ENCODE results near the gene LCAT.
"Not testable (repeated sequence)": the region's sequence is repeated elsewhere in the genome, so short reads cannot be mapped to it uniquely, and the experiment has no call there.

LCAT gene

DNA sequence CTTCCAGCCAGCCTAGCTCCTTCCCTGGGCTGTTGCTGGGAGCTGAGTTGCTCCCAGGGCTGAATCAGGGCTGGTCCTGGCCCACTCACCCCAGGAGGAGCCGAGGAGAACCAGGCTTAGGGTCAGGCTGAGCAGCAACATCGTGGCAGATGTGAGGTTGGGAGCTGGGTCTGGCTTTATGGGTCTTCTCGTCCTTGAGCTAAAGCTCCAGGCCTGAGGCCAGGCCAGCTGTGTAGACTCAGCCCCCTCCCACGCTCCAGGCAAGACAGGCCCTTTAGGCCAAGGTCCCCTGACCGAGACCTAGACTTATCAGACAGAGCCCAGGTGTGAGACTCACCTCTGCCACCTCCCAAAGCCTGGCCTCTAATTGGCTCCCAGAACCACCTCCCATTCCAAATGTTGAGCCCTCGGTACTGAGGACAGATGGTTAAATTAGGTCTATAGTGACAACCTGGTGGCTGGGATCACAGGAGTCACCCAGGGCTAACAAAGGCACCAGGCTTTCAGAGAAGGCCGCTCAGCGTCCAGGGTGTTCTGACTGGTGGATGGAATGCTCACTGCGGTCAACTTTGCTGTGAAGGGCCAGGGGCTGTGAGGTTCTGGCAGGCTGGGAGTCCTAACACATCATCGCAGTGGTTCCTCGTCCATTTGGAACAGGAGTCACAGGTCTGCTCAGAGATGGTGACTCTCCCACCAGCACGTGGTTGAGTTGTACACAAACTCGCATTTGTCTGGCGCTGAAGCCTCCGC lies 12.0 kb downstream of the LCAT start, which contains the start of gene CTRL:
Gene CTRL, minus strand, starts transcription at position 151 of the 750 bp plus-strand sequence. Its CDS starts 10 bp downstream, at position 141.
- no peak for DNase-seq

- DNase-seq: no peak
Observed at GRCh38 chr16:67930678-67931211, 13.2 kb downstream of the LCAT start.

- no peak for DNase-seq
Observed at GRCh38 chr16:67930191-67930590, 13.7 kb downstream of the LCAT start.

- peak; percentile 71 to 72 for DNase-seq
Observed at GRCh38 chr16:67928561-67929364, 15.2 kb downstream of the LCAT start.

GRCh38 chr16:67928147-67928546 lies 15.8 kb downstream of the LCAT start:
- DNase-seq: no peak

DNA sequence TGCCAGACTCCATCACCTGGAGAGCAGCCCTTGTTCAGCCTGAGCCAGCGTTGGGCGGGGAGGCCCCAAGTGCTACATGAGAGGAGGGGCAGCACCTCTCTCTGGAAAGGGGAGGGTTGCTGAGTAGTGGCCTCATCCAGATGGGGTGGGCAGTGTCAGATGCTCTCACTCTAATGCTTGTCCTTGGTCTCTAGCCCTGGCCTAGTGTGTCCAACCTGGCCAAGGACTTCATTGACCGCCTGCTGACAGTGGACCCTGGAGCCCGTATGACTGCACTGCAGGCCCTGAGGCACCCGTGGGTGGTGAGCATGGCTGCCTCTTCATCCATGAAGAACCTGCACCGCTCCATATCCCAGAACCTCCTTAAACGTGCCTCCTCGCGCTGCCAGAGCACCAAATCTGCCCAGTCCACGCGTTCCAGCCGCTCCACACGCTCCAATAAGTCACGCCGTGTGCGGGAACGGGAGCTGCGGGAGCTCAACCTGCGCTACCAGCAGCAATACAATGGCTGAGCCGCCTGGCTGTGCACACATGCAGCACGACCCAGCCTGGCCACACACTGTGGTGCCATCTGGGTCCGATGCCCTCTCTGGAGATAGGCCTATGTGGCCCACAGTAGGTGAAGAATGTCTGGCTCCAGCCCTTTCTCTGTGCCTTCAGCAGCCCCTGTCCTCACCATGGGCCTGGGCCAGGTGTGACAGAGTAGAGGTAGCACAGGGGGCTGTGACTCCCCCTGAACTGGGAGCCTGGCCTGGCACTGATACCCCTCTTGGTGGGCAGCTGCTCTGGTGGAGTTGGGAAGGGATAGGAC lies 16.6 kb downstream of the LCAT start:
- DNase-seq: no peak

DNA sequence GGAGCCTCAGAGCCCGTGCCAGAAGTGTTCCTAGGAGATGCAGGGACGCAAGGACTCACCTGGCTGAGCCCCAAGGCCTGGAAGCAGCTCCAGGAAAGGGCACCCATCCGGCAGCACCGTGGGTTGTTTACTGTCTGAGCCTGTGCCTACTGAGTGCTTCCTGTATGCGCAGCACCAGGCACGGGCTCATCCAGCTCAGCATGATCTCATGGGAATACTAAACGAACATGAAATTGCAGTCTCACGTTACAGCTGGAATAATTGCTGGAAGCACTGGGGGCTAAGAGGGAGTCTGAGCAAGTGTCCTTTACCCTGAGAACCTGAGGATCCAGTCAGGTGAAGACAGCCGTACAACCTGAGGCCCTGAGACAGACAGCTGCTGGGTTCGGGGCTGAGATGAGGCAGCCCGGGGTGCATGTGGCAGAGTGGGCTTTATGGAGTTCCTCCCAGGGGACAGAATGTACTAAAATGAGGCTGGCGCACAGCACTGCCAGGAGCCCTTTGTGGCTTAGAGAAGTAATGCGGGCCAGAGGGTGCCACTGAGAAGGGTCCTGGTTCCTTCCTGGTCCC lies 17.7 kb downstream of the LCAT start:
- no peak for DNase-seq

GRCh38 chr16:67924140-67924906 lies 19.6 kb downstream of the LCAT start:
- no peak for DNase-seq

DNA sequence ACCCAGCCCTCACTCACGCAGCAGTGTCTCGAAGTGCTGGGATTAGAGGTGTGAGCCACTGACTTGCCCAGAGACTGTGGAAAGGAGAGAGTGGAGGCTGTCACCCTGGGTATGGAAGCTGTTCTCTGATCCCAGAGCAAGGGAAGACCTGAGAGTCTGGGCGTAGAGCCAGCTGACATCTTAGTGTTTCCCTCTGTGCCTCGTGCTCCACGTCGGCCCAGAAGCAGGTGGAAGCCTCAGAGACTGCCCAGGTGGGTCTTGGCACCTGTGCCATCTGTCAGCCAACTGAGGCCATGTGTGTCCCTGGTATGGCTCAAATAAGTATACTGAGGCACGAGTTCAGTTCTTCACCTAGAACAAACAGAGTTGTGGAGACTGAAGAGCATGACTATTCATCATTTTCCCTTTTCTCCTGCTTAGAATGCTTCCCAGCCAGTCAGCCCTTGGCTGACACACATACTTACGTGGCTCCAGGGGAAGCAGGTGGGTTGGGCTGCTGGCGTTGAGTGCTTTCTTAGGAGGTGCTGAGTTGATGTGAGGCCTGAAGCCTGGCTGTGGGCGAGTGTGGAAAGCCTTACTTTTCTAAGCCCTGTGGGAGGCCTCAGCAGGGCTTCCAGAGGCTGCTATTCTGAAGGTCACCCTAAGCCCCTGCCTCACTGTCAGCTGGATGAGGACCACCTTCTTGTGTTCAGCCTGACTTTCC lies 20.4 kb downstream of the LCAT start:
- no peak for DNase-seq

DNA sequence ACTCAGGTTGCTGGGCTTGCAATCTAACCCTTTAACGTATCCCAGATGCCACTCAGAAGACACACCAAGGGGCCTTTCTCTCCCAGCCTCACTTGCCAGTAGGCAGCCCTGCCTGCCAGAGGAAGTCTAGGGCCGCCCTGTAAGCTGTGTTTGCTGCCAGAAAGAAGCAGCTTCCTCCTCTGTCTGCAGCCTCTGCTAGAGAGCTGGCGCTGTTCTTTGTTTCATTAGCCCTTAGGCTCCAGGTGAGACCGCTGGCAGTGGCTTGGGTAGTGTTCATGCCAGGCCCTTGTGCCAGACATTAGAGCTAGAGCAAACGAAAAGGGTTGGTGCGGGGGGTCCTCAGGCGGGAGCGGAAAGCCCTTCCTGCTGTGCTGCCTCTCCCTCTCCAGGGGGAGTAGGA lies 21.2 kb downstream of the LCAT start:
- no peak for DNase-seq

DNA sequence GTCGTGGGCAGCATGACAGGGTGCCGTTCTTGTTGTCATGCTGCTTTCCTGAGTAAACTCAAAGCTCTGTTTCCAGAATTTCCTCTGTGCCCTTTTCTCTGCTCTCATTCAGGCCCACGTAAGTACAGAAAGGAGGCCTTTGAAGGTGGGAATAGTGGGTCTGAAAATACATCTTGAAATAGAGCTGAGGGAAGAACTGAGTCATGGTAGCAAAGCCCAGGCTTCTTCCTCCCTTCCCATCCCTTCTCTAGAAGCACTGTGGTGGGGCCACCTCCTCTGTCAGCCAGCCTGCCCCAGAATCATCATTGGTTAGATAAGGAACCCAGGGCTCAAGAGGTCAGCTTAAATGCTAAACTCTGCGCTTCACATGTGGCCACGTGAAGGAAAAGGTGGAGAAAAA lies 21.7 kb downstream of the LCAT start:
- DNase-seq: no peak

DNA sequence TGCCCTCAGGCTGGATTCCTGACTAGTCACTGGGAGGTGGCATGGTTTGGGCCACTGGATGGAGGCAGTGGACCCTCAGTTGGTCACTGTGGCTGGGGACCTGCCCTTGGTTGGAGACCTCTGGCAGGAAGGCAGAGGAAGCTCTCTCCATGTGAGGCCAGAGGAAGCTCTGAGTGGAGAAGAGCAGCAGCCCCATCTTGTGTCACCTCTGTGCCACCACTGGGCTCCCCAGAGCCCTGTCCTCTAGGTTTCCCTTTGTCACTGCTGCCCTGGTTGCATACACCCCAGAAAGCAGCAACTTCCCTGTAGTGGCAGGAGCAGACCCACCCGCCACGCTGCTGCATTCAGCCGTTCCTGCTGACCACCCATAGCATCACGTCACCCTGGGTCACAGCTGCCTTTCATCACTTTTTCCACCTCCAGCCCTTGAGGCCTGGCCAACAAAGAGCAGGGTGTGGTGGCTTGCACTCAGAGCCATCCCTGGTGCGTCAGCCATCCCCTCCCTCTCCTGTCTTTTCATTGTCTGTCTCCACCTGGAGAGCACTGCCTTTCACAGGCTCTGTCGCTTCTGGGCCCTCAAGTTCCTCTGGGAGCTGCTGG lies 24.2 kb downstream of the LCAT start:
- no peak for DNase-seq

DNA sequence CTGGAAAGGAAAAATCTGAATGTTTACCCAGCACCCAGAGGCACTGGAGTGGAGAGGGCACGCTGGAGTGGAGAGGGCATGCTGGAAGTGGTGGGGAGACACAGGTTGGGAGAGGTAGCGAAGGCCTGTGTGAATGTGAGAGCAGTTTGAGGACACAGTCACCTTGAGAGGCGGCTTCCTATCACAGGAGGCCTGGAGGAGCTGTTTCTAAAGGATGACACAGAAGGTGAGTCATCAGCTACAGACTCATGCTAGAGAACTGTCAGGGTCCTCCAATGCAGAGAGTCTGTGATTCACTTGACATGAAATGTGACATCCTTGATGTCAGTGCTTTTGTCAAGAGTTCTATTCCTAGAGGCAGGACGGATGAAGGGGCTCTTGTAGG lies 26.1 kb downstream of the LCAT start:
- DNase-seq: peak in 1 of 2 experiments; percentile 61

- DNase-seq: no peak
Observed at GRCh38 chr16:67917140-67917851, 26.6 kb downstream of the LCAT start.

- DNase-seq: no peak
Observed at GRCh38 chr16:67915831-67916723, 27.8 kb downstream of the LCAT start.

DNA sequence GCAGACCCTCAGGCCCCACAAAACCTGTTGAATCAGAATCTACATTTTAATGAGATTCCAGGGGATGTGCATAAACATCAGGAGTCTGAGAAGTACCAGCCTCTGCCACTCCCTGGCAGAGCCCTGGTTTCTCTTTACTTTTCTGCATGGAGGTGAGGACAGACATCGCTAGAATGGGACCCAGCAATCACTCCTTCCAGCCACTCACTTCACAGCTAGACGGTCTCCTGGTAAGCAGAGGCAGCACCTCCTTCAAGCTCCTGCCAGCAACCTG lies 28.5 kb downstream of the LCAT start:
- not testable (repeated sequence) for DNase-seq

- DNase-seq: no peak
Observed at GRCh38 chr16:67914758-67915495, 29.0 kb downstream of the LCAT start.

DNA sequence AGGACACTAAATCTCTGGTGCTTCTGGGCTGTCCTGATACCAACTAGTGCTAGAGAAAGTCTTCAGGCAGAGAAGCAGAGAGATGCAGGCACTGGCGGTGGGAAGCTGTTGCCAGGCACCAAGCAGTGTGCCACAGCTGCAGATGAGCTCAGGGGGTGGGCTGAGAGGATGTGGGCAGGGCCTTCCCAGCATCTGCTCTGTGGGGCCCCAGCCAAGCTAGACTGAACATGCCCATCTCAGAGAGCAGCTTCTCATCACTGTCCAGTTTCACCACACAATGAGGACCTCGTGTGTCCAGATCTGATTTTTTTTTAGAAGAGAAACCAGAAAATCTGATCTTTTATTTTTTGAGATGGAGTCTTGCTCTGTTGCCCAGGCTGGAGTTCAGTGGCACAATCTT lies 33.8 kb downstream of the LCAT start:
- no peak for DNase-seq

Data from stimulated activated CD4-positive, alpha-beta T cell treated with anti-CD3 and anti-CD28 coated beads, Interleukin-4, amount 100 ng/mL, for 4 hours (primary cell).